HG03097 (cell line): ENCODE data around the gene LRP1.

Source experiments
- ATAC-seq: cut with Tn5 transposase; IDR thresholded peaks from one replicate; pipeline ENCODE4 v1.9.1; 2021; ENCODE audit not compliant: unreplicated experiment, low FRiP score

LRP1 gene

DNA sequence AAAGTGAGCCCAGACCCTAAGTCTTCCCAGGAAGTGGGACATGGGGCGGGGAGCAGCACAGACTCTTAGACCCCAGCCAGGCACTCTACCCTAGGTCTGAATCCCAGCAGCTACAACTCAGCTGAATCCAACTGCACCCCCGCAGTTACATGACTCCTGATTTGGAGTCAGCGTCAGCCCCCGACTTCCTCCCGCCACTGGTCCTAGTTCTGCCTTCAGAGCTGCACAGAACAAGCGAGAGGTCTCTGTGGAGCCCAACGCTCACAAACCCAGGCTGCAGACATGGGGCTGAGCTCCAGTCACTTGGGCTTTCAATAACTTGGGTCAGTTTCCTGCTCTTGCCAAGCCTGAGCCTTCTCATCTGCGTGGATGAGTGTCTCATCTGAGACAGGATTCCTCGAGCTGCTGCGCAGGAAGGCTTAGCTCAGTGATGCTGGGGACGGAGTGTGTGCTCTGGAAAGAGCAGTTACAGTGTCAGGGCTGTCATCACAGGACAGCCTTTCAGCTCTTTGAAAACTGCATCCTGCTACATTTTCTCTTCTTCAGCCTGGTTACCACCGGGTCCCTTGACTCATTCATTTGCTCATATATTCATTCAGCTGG is 57.7 kb downstream of the LRP1 start:
- no peak for ATAC-seq

DNA sequence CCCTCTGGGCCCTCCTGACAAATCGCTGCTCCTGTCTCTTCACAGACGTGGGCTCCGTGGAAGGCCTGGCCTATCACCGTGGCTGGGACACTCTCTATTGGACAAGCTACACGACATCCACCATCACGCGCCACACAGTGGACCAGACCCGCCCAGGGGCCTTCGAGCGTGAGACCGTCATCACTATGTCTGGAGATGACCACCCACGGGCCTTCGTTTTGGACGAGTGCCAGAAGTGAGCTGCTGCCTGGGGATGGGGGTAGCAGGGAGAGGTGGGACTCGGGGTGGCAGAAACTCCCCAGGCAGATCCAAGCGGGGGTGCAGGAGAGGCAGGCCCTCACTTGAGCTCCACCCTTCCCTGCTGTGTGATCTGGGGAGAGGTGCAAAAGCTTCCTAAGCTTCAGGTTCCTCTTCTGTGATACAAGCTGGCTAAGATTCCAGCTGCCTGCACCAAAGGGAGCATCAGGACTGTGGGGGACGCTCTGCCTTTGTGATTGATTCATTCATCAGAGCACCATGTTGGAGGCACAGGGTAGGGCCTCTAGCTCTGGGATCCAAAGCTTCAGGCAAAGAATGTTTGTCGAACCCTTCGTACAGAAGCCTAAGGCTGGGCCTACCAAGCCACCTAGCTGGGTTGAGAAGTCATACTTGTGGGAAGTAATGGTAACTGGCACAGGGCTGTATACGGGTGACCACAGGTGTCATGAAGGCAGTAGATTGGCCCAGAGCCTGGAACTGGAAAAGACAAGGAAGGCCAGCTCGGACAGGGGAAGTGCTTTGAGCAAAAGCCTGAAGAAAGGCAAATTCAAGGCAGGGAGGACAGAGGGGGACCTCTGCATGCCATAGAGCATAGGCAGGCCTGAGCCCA is 59.2 kb downstream of the LRP1 start:
- ATAC-seq: no peak

DNA sequence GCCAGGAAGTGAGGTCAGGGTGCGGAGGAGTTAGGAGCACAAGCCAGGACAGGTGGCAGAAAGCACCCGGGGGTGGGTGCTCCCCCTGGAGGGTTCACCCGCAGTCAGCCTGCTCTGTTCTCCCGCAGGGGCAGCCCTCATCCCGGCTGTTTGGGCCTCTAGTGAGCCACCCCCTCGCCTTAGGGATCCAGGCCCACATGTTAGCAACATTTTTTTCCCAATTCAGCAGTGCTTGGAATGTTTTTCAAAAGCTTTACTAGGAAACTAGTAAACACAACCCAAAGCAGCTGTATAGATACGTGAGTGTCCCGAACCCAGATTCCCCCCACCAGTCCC is 59.8 kb downstream of the LRP1 start:
- no peak for ATAC-seq

- no peak for ATAC-seq
These were observed 61.8 kb downstream of the LRP1 start for GRCh38 chr12:57190037-57190436.

DNA sequence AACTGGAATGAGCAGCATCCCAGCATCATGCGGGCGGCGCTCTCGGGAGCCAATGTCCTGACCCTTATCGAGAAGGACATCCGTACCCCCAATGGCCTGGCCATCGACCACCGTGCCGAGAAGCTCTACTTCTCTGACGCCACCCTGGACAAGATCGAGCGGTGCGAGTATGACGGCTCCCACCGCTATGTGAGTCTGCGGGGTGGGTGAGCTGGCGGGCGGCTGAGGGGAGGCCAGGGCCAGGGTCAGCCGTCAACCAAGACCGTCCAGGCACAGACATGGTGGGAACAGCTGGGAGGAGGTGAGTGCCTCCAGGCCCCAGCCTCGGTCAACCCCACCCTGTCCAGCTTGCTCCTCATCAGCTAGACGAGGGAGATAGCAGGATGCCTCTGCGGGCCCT is 62.5 kb downstream of the LRP1 start:
- no peak for ATAC-seq

- no peak for ATAC-seq
These were observed 63.1 kb downstream of the LRP1 start for GRCh38 chr12:57191410-57191809.

GRCh38 chr12:57192920-57193319 is 64.6 kb downstream of the LRP1 start:
- ATAC-seq: no peak

DNA sequence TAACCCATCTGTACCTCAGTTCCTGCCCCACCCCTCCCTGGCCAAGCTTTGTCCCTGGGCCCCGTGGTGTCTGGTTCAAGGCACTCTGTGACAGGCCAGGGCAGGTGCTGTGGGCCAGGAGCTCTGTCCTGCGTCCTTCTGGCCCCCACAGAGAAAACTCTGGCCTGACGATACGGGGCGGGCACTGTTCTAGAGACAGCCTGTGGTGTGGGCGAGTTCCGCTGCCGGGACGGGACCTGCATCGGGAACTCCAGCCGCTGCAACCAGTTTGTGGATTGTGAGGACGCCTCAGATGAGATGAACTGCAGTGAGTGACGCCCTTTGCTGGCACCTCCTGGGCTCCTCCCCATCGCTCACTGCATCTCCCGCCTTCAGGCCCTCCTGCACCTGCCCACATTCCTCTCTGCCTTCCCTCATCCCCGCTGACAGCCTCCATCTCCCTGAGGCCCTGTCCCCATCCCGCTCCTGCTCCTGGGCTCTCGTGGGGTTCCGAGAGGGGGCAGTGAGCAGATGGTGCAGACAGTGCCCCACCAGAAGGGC is 65.5 kb downstream of the LRP1 start:
- no peak for ATAC-seq

DNA sequence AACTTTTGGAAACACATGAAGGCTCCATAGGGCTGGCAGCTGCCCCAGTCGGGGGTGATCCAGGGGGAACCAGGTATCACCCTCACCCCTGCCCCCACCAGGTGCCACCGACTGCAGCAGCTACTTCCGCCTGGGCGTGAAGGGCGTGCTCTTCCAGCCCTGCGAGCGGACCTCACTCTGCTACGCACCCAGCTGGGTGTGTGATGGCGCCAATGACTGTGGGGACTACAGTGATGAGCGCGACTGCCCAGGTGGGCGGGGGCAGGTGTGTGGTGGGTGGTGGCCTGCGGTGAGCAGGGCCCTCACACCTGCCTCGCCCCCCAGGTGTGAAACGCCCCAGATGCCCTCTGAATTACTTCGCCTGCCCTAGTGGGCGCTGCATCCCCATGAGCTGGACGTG is 66.0 kb downstream of the LRP1 start:
- ATAC-seq: no peak

- ATAC-seq: no peak
These were observed 66.9 kb downstream of the LRP1 start for GRCh38 chr12:57195186-57195585.

DNA sequence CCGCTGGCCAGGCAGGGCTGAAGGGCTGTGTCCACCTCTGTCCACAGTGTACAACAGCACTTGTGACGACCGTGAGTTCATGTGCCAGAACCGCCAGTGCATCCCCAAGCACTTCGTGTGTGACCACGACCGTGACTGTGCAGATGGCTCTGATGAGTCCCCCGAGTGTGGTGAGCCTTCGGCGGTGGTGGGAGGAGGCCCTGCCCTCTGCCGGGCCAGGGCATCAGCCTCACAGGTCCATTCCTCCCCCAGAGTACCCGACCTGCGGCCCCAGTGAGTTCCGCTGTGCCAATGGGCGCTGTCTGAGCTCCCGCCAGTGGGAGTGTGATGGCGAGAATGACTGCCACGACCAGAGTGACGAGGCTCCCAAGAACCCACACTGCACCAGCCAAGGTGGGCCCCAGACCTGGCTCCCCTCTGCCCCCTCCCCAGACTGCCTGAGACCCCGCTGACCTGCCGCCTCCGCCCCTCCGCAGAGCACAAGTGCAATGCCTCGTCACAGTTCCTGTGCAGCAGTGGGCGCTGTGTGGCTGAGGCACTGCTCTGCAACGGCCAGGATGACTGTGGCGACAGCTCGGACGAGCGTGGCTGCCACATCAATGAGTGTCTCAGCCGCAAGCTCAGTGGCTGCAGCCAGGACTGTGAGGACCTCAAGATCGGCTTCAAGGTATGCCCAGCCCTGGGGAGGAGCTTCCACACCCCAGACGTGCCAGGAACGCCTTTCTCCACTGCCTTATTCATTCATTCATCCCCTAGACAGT is 67.5 kb downstream of the LRP1 start:
- ATAC-seq: no peak

- no peak for ATAC-seq
These were observed 68.2 kb downstream of the LRP1 start for GRCh38 chr12:57196439-57196838.

DNA sequence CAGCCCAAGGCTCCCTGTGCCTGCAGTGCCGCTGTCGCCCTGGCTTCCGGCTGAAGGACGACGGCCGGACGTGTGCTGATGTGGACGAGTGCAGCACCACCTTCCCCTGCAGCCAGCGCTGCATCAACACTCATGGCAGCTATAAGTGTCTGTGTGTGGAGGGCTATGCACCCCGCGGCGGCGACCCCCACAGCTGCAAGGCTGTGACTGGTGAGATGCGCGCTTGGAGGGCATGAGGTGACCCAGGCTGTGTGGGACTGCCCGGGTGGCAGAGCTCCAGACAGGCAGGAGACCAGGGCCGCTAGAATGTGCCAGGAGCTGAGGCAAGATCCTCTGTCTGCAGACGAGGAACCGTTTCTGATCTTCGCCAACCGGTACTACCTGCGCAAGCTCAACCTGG is 68.7 kb downstream of the LRP1 start:
- ATAC-seq: no peak

- no peak for ATAC-seq
These were observed 70.0 kb downstream of the LRP1 start for GRCh38 chr12:57198329-57198728.

DNA sequence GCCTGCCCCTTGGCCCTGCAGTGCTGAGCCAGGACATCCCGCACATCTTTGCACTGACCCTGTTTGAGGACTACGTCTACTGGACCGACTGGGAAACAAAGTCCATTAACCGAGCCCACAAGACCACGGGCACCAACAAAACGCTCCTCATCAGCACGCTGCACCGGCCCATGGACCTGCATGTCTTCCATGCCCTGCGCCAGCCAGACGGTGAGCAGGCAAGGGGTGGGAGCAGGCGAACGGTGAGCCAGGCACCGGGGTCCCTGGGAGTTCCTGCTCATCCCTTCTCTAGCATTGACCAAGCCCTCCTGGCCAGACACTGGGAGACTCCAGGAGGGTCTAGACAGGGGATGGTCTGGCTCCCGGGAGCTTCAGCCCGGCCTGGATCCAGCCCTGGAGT is 70.9 kb downstream of the LRP1 start:
- ATAC-seq: no peak

DNA sequence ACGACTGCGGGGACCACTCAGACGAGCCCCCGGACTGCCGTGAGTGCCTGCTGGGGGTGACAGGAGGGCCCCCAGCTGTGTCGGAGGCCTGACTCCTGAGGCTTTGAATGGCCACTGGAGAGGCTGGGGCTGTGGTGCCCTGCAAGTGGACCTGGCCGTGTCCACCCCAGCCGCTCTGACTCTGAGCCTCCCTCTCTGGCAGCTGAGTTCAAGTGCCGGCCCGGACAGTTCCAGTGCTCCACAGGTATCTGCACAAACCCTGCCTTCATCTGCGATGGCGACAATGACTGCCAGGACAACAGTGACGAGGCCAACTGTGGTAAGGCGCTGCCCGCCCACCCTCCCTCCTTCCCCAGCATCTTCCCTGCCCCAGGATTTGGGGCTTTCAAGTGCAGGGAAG is 72.2 kb downstream of the LRP1 start:
- ATAC-seq: no peak

- ATAC-seq: no peak
These were observed 72.9 kb downstream of the LRP1 start for GRCh38 chr12:57201219-57201618.

GRCh38 chr12:57201631-57202030 is 73.3 kb downstream of the LRP1 start:
- ATAC-seq: no peak

DNA sequence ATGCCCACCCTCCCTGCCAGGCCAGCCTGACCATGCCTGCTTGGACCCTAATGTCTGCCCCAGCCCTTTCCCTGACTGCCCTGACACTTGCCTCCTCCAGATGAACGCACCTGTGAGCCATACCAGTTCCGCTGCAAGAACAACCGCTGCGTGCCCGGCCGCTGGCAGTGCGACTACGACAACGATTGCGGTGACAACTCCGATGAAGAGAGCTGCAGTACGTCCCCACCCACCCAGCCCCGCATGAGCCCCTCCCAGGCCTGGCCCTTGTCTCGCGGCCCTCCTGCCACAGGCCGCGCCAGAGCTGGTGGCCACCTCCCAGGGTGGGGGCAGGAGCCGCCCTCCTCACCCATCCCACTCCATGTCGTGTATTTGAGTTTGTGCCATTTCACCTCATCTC is 74.0 kb downstream of the LRP1 start:
- ATAC-seq: no peak

GRCh38 chr12:57203201-57203600 is 74.9 kb downstream of the LRP1 start:
- no peak for ATAC-seq

DNA sequence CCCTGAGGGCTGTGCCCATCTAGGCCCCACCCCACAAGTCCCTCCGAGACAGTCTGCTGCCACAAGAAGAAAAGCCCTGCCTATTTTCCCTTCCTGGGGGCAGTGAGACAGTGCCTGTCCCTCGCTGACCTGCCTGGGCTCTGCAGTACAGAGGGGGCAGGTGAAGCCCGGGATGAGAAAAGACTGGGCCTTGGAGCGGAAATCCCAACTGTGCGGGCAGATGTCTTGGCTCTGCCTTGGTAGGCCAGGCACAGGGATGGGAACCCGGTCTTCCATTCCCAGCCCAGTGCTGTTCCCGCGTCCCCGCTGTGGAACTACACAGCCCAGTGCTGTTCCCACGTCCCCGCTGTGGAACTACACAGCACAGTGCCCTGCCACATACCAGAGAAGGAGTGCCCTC is 75.5 kb downstream of the LRP1 start:
- no peak for ATAC-seq
